HepG2 (cell line): Measurements from ENCODE around the gene ANAPC2. TPM values are rescaled to one million over a fixed set of nuclear protein-coding genes. Genes with fewer than 3 reads are reported as not detected.
A peak's percentile ranks its signal among the peaks of the same experiment; 100 is the strongest.

Experiments used
- ATAD3A ChIP-seq: sonication (generic); formaldehyde crosslinking; IDR thresholded peaks from 2 replicates; pipeline ENCODE4 v1.4.0; 2020; ENCODE audit warnings: missing genetic modification reagents
- BRCA1 ChIP-seq: sonication (generic); formaldehyde crosslinking; IDR thresholded peaks from 2 replicates; pipeline ENCODE4 v1.4.0; 2020; ENCODE audit warnings: missing genetic modification reagents
- ELF4 ChIP-seq: sonication (generic); formaldehyde crosslinking; IDR thresholded peaks from 2 replicates; pipeline ENCODE4 v1.5.0; 2020; ENCODE audit warnings: missing genetic modification reagents, mild to moderate bottlenecking, moderate library complexity, borderline replicate concordance
- ETV6 ChIP-seq: sonication (generic); formaldehyde crosslinking; conservative IDR thresholded peaks from 2 replicates; pipeline ENCODE4 v1.4.0; 2020; ENCODE audit warnings: missing genetic modification reagents
- HCFC1 ChIP-seq: fragments of 150-350 bp; IDR thresholded peaks from 2 replicates; pipeline ENCODE4 v1.6.1; 2014; ENCODE audit warnings: low read depth, low read length
- IKZF4 ChIP-seq: sonication (generic); formaldehyde crosslinking; IDR thresholded peaks from 2 replicates; pipeline ENCODE4 v1.5.1; 2020; ENCODE audit warnings: borderline replicate concordance, mild to moderate bottlenecking, low read depth, missing genetic modification reagents; ENCODE audit errors: not compliant biosample characterization
- KLF13 ChIP-seq: sonication (generic); formaldehyde crosslinking; IDR thresholded peaks from 2 replicates; pipeline ENCODE4 v1.4.0; 2020; ENCODE audit warnings: mild to moderate bottlenecking, missing genetic modification reagents
- KMT2B ChIP-seq: IDR thresholded peaks from 2 replicates; pipeline ENCODE4 v1.6.1; 2016; ENCODE audit warnings: missing genetic modification reagents, missing compliant biosample characterization
- PHF8 ChIP-seq: sonication (generic); formaldehyde crosslinking; IDR thresholded peaks from 2 replicates; pipeline ENCODE4 v1.5.0; 2020; ENCODE audit warnings: missing genetic modification reagents
- RBM39 ChIP-seq: fragments of 200-400 bp; formaldehyde crosslinking; IDR thresholded peaks from one replicate; pipeline ENCODE4 v1.6.1; 2018; ENCODE audit warnings: antibody characterized with exemption, mild to moderate bottlenecking, low read depth, low read length; ENCODE audit not compliant: poor library complexity, severe bottlenecking
- SP2 ChIP-seq: sonication (generic); formaldehyde crosslinking; IDR thresholded peaks from 2 replicates; pipeline ENCODE4 v1.5.1; 2020; ENCODE audit warnings: mild to moderate bottlenecking, missing genetic modification reagents
- YY1 ChIP-seq: IDR thresholded peaks from 2 replicates; pipeline ENCODE4 v1.6.1; 2011; ENCODE audit warnings: low read length, low read depth, moderate library complexity, mild to moderate bottlenecking; ENCODE audit not compliant: insufficient read depth, insufficient replicate concordance
- ZFY ChIP-seq: sonication (generic); formaldehyde crosslinking; IDR thresholded peaks from 2 replicates; pipeline ENCODE4 v1.4.0; 2020; ENCODE audit warnings: missing genetic modification reagents
- ZNF124 ChIP-seq: sonication (generic); formaldehyde crosslinking; IDR thresholded peaks from 2 replicates; pipeline ENCODE4 v1.4.0; 2020; ENCODE audit warnings: missing genetic modification reagents
- ZNF205 ChIP-seq: IDR thresholded peaks from 2 replicates; pipeline ENCODE4 v1.6.1; 2018; ENCODE audit warnings: missing biosample characterization, missing genetic modification reagents
- ZNF382 ChIP-seq: sonication (generic); formaldehyde crosslinking; IDR thresholded peaks from 2 replicates; pipeline ENCODE4 v1.5.0; 2020; ENCODE audit warnings: missing genetic modification reagents, mild to moderate bottlenecking, borderline replicate concordance
- ZNF431 ChIP-seq: sonication (generic); formaldehyde crosslinking; IDR thresholded peaks from 2 replicates; pipeline ENCODE4 v1.9.0; 2022; ENCODE audit warnings: missing genetic modification reagents, low read depth, mild to moderate bottlenecking, borderline replicate concordance
- ZNF496 ChIP-seq: sonication (generic); formaldehyde crosslinking; IDR thresholded peaks from 2 replicates; pipeline ENCODE4 v1.8.1; 2023; ENCODE audit warnings: mild to moderate bottlenecking, moderate library complexity, missing genetic modification reagents; ENCODE audit not compliant: insufficient replicate concordance
- ZNF674 ChIP-seq: sonication (generic); formaldehyde crosslinking; IDR thresholded peaks from 2 replicates; pipeline ENCODE4 v1.5.0; 2020; ENCODE audit warnings: low read depth, mild to moderate bottlenecking, missing genetic modification reagents
- ZNF773 ChIP-seq: sonication (generic); formaldehyde crosslinking; IDR thresholded peaks from 2 replicates; pipeline ENCODE4 v1.4.0; 2020; ENCODE audit warnings: missing genetic modification reagents, borderline replicate concordance
- ZSCAN22 ChIP-seq: sonication (generic); formaldehyde crosslinking; IDR thresholded peaks from 2 replicates; pipeline ENCODE4 v1.4.0; 2020; ENCODE audit warnings: mild to moderate bottlenecking, missing genetic modification reagents
- polyA plus RNA-seq, 8 experiments: library from polyadenylated mRNA; depleted of rRNA in 3 of 8; stranded (reverse) in 7 of 8; unstranded in 1 of 8; fragments of >200 nt; fragmentation: Illumina TruSeq in 4 of 8; extraction: Trizol in 4 of 8; gene quantifications; 2 replicates each; pipeline versions ENCODE4 v1.2.1 to v1.2.3, GENCODE V29; 2011 to 2016; ENCODE audit warnings: low read depth in 4 of 8, missing spikeins in 1 of 8, mixed read lengths in 1 of 8; ENCODE audit not compliant: insufficient read depth in 1 of 8
- total RNA-seq, 5 experiments: library from RNA; depleted of rRNA; stranded (reverse); fragments of >200 nt; fragmentation: Illumina TruSeq; extraction: Trizol; gene quantifications; 2 replicates each; pipeline ENCODE4 v1.2.3, GENCODE V29; 2016; ENCODE audit warnings: low read depth in 1 of 5
- TF ChIP-seq, protein P1 (sequence below): sonication (generic); formaldehyde crosslinking; IDR thresholded peaks from 2 replicates; pipeline ENCODE4 v1.4.0; 2020; ENCODE audit warnings: missing genetic modification reagents, mild to moderate bottlenecking, borderline replicate concordance
- TF ChIP-seq, protein P2 (sequence below): sonication (generic); formaldehyde crosslinking; IDR thresholded peaks from 2 replicates; pipeline ENCODE4 v1.5.0; 2020; ENCODE audit warnings: mild to moderate bottlenecking, missing genetic modification reagents, moderate library complexity
- TF ChIP-seq, protein P3 (sequence below): sonication (generic); formaldehyde crosslinking; IDR thresholded peaks from 2 replicates; pipeline ENCODE4 v1.4.0; 2020; ENCODE audit warnings: missing genetic modification reagents, mild to moderate bottlenecking, borderline replicate concordance

The ANAPC2 gene
- total and polyA plus RNA-seq, 2 of the 13 experiments (the other 11 are each of a cell fraction or from before 2014, with no cell fraction given) = 12.3 to 15.4 TPM

DNA sequence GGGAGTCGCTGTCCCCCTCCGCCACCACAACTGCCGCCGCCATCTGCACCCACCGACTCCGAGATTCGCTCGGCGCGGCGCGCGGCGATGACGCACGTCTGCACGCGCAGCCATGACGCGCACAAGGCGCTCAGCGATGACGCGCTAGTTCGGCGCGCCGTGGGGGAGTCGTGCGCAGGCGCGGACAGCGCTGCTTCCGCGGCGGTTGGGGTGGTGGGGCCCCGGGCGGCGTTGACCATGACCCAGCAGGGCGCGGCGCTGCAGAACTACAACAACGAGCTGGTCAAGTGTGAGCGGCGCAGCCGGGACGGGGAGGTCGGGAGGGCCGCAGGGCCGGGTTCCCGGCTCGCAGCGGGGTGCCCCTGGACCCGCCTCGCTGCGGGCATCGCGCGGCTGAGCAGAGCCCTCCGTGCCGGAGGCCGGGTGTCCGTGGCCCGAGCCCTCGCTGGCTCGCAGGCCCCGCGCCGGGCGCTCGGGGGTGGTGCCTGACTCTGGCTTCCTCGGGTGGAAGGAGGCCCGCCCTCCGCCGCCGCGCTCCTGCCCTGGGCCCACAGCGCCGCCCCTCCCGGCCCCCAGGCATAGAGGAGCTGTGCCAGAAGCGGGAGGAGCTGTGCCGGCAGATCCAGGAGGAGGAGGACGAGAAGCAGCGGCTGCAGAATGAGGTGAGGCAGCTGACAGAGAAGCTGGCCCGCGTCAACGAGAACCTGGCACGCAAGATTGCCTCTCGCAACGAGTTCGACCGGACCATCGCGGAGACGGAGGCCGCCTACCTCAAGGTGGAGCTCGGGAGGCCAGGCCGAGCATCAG lies at the start of gene ANAPC2, which contains the start of gene SSNA1 (continued):
- TF ChIP-seq ZNF496 (CRISPR knock-in tag) (no peak), ATAD3A (no peak), ZNF431 (0 out of 2 replicates have a peak, but pooled peaks have one; percentile 42), PHF8 (CRISPR knock-in tag) (peak; percentile 91), KMT2B (CRISPR knock-in tag) (peak; percentile 94), ELF4 (CRISPR knock-in tag) (no peak), ZNF382 (CRISPR knock-in tag) (no peak), ZSCAN22 (CRISPR knock-in tag) (peak; percentile 49; the same call in 1 of the 2 replicates), IKZF4 (CRISPR knock-in tag) (peak; percentile 65), HCFC1 (peak; percentile 91), ZNF674 (CRISPR knock-in tag) (no peak), ZNF124 (CRISPR knock-in tag) (0 out of 2 replicates have a peak, but pooled peaks have one; percentile 21), ZFY (CRISPR knock-in tag) (peak; percentile 95), ZNF205 (CRISPR knock-in tag) (peak; percentile 74; the same call in 1 of the 2 replicates), ETV6 (CRISPR knock-in tag) (0 out of 2 replicates have a peak, but pooled peaks have one; percentile 57), YY1 (peak; percentile 92), BRCA1 (peak; percentile 65; the same call in 1 of the 2 replicates), KLF13 (CRISPR knock-in tag) (peak; percentile 35; the same call in 1 of the 2 replicates), SP2 (CRISPR knock-in tag) (peak; percentile 63), RBM39 (peak; percentile 45), ZNF773 (CRISPR knock-in tag) (no peak)
- TF ChIP-seq, protein P1, sequence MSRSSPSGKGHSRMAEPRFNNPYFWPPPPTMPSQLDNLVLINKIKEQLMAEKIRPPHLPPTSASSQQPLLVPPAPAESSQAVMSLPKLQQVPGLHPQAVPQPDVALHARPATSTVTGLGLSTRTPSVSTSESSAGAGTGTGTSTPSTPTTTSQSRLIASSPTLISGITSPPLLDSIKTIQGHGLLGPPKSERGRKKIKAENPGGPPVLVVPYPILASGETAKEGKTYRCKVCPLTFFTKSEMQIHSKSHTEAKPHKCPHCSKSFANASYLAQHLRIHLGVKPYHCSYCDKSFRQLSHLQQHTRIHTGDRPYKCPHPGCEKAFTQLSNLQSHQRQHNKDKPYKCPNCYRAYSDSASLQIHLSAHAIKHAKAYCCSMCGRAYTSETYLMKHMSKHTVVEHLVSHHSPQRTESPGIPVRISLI (CRISPR knock-in tag) = no peak
- TF ChIP-seq, protein P2, sequence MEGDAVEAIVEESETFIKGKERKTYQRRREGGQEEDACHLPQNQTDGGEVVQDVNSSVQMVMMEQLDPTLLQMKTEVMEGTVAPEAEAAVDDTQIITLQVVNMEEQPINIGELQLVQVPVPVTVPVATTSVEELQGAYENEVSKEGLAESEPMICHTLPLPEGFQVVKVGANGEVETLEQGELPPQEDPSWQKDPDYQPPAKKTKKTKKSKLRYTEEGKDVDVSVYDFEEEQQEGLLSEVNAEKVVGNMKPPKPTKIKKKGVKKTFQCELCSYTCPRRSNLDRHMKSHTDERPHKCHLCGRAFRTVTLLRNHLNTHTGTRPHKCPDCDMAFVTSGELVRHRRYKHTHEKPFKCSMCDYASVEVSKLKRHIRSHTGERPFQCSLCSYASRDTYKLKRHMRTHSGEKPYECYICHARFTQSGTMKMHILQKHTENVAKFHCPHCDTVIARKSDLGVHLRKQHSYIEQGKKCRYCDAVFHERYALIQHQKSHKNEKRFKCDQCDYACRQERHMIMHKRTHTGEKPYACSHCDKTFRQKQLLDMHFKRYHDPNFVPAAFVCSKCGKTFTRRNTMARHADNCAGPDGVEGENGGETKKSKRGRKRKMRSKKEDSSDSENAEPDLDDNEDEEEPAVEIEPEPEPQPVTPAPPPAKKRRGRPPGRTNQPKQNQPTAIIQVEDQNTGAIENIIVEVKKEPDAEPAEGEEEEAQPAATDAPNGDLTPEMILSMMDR = peak; percentile 88
- TF ChIP-seq, protein P3, sequence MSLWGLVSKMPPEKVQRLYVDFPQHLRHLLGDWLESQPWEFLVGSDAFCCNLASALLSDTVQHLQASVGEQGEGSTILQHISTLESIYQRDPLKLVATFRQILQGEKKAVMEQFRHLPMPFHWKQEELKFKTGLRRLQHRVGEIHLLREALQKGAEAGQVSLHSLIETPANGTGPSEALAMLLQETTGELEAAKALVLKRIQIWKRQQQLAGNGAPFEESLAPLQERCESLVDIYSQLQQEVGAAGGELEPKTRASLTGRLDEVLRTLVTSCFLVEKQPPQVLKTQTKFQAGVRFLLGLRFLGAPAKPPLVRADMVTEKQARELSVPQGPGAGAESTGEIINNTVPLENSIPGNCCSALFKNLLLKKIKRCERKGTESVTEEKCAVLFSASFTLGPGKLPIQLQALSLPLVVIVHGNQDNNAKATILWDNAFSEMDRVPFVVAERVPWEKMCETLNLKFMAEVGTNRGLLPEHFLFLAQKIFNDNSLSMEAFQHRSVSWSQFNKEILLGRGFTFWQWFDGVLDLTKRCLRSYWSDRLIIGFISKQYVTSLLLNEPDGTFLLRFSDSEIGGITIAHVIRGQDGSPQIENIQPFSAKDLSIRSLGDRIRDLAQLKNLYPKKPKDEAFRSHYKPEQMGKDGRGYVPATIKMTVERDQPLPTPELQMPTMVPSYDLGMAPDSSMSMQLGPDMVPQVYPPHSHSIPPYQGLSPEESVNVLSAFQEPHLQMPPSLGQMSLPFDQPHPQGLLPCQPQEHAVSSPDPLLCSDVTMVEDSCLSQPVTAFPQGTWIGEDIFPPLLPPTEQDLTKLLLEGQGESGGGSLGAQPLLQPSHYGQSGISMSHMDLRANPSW = peak; percentile 36; the same call in 1 of the 2 replicates
